H1 (cell line): ENCODE results near the gene NCF4. TPM values are rescaled to one million over a fixed set of nuclear protein-coding genes. Genes with fewer than 3 reads are reported as not detected.
A peak's percentile ranks its signal among the peaks of the same experiment; 100 is the strongest.

Experiments used
- CTCF ChIA-PET: fragments of 300-600 bp; sonication (Branson Sonifier 250); formaldehyde crosslinking; loops from one replicate; lab custom pipeline; 2021; ENCODE audit not compliant: partially characterized antibody; lab: Charles Lee
- POLR2A ChIA-PET: fragments of 300-600 bp; sonication (Branson Sonifier 250); formaldehyde crosslinking; loops from one replicate; lab custom pipeline; 2021; ENCODE audit warnings: inconsistent platforms; ENCODE audit not compliant: partially characterized antibody; lab: Charles Lee
- DNase-seq, 2 experiments: peaks; one replicate each; pipeline versions ENCODE4 v3.0.0 to v3.0.0-alpha.2; 2010 to 2022; ENCODE audit warnings: low spot score in 2 of 2, low read depth in 1 of 2, mixed read lengths in 1 of 2
- FAIRE-seq: peaks from 2 replicates; lab custom pipeline; 2011; peaks lifted over from hg19 to GRCh38; lab: Jason Lieb, UNC
- H2AFZ ChIP-seq: 2 replicates; pipeline ENCODE4 v1.8.1; 2012; ENCODE audit warnings: low read length, inconsistent platforms
- H2AK5ac ChIP-seq: 2 replicates; pipeline ENCODE4 v1.6.1; 2013; ENCODE audit warnings: low read depth, low read length
- H2BK120ac ChIP-seq: replicated peaks from 2 replicates; pipeline ENCODE3; 2013; ENCODE audit warnings: low read depth, low read length, inconsistent platforms
- H2BK12ac ChIP-seq: 2 replicates; pipeline ENCODE4 v1.6.1; 2013; ENCODE audit warnings: low read depth, low read length
- H2BK15ac ChIP-seq: 2 replicates; pipeline ENCODE4 v1.6.1; 2013; ENCODE audit warnings: low read length
- H2BK20ac ChIP-seq: 2 replicates; pipeline ENCODE4 v1.6.1; 2013; ENCODE audit warnings: low read length
- H2BK5ac ChIP-seq: 2 replicates; pipeline ENCODE4 v1.6.1; 2013; ENCODE audit warnings: low read depth, low read length
- H3K14ac ChIP-seq: 2 replicates; pipeline ENCODE4 v1.6.1; 2013; ENCODE audit warnings: inconsistent platforms; ENCODE audit not compliant: insufficient read length
- H3K18ac ChIP-seq: 2 replicates; pipeline ENCODE4 v1.6.1; 2013; ENCODE audit warnings: low read length; ENCODE audit errors: extremely low read depth
- H3K23ac ChIP-seq: 2 replicates; pipeline ENCODE4 v1.6.1; 2013; ENCODE audit warnings: inconsistent platforms; ENCODE audit not compliant: insufficient read length
- H3K23me2 ChIP-seq: 2 replicates; pipeline ENCODE4 v1.6.1; 2013; ENCODE audit warnings: low read depth, low read length
- H3K27ac ChIP-seq: 2 replicates; pipeline ENCODE4 v1.6.1; 2011; ENCODE audit warnings: low read depth, low read length, inconsistent platforms
- H3K27me3 ChIP-seq, 4 experiments: replicated peaks in 1 of 4; 1 replicate in 1 of 4; 2 replicates in 3 of 4; pipeline versions ENCODE4 v1.6.1 to v1.8.1; 2011 to 2013; ENCODE audit warnings: low read length in 3 of 4, mild to moderate bottlenecking in 3 of 4, inconsistent platforms in 2 of 4, mixed read lengths in 2 of 4, moderate library complexity in 1 of 4; ENCODE audit not compliant: control insufficient read depth in 3 of 4, insufficient read depth in 3 of 4; ENCODE audit errors: extremely low read depth in 1 of 4
- H3K36me3 ChIP-seq, 4 experiments: 2 replicates each; pipeline versions ENCODE4 v1.6.1 to v1.8.1; 2011 to 2013; ENCODE audit warnings: mild to moderate bottlenecking in 4 of 4, low read length in 3 of 4, moderate library complexity in 2 of 4, control low read depth in 1 of 4, inconsistent platforms in 1 of 4; ENCODE audit not compliant: insufficient read depth in 4 of 4, control insufficient read depth in 2 of 4
- H3K4ac ChIP-seq: replicated peaks from 2 replicates; pipeline ENCODE3; 2013; ENCODE audit warnings: low read length, low read depth, mixed read lengths, inconsistent platforms; ENCODE audit not compliant: insufficient read length
- H3K4me1 ChIP-seq, 4 experiments: replicated peaks in 1 of 4; 1 replicate in 1 of 4; 2 replicates in 3 of 4; pipeline versions ENCODE4 v1.6.1 to v1.8.1; 2011 to 2013; ENCODE audit warnings: low read length in 3 of 4, inconsistent platforms in 2 of 4, mixed read lengths in 1 of 4; ENCODE audit not compliant: insufficient read depth in 4 of 4, control insufficient read depth in 3 of 4
- H3K4me2 ChIP-seq, 2 experiments: 2 replicates each; pipeline versions ENCODE4 v1.6.1 to v1.8.1; 2011 to 2013; ENCODE audit warnings: low read depth in 2 of 2, low read length in 2 of 2, control low read depth in 1 of 2, inconsistent platforms in 1 of 2, mild to moderate bottlenecking in 1 of 2; ENCODE audit not compliant: insufficient read depth in 1 of 2
- H3K4me3 ChIP-seq, 4 experiments: fragments of 200-600, 300-600 bp in 1 of 4; sonication (generic), shearing (Covaris generic), sonication (Bioruptor Twin) in 1 of 4; 2 replicates each; pipeline versions ENCODE4 v1.5.1 to v1.8.1; 2011 to 2016; ENCODE audit warnings: low read length in 4 of 4, low read depth in 3 of 4, control low read depth in 2 of 4, inconsistent platforms in 2 of 4, mild to moderate bottlenecking in 2 of 4, mixed read lengths in 1 of 4, moderate library complexity in 1 of 4; ENCODE audit not compliant: insufficient read depth in 2 of 4; ENCODE audit errors: extremely low read depth in 1 of 4
- H3K56ac ChIP-seq: replicated peaks from 2 replicates; pipeline ENCODE3; 2013; ENCODE audit warnings: low read depth, mild to moderate bottlenecking, mixed read lengths, low read length, inconsistent platforms; ENCODE audit not compliant: insufficient read length
- H3K79me1 ChIP-seq: 2 replicates; pipeline ENCODE4 v1.6.1; 2013; ENCODE audit warnings: low read depth, low read length, control low read depth
- H3K79me2 ChIP-seq, 2 experiments: 2 replicates each; pipeline versions ENCODE4 v1.6.1 to v1.8.1; 2012 to 2013; ENCODE audit warnings: low read length in 2 of 2, mild to moderate bottlenecking in 2 of 2, inconsistent platforms in 1 of 2; ENCODE audit not compliant: insufficient read depth in 2 of 2, control insufficient read depth in 1 of 2
- H3K9ac ChIP-seq, 4 experiments: replicated peaks in 1 of 4; 1 replicate in 1 of 4; 2 replicates in 3 of 4; pipeline versions ENCODE4 v1.6.1 to v1.8.1; 2011 to 2013; ENCODE audit warnings: low read depth in 3 of 4, low read length in 3 of 4, control low read depth in 2 of 4, mild to moderate bottlenecking in 2 of 4, moderate library complexity in 2 of 4, inconsistent platforms in 1 of 4; ENCODE audit errors: extremely low read depth in 1 of 4
- H3K9me3 ChIP-seq, 2 experiments: 2 replicates each; pipeline versions ENCODE4 v1.6.1 to v1.8.1; 2012 to 2013; ENCODE audit warnings: mild to moderate bottlenecking in 2 of 2, moderate library complexity in 2 of 2, control low read depth in 1 of 2, inconsistent platforms in 1 of 2, low read depth in 1 of 2, low read length in 1 of 2, mixed read lengths in 1 of 2; ENCODE audit not compliant: insufficient read depth in 2 of 2
- H4K20me1 ChIP-seq, 2 experiments: replicated peaks in 1 of 2; 2 replicates each; pipeline versions ENCODE3 to v1.8.1; 2011 to 2013; ENCODE audit warnings: inconsistent platforms in 2 of 2, low read length in 2 of 2, mild to moderate bottlenecking in 1 of 2; ENCODE audit not compliant: insufficient read depth in 2 of 2, control insufficient read depth in 1 of 2
- H4K5ac ChIP-seq: 2 replicates; pipeline ENCODE4 v1.6.1; 2013; ENCODE audit warnings: low read length, low read depth, mixed read lengths, inconsistent platforms; ENCODE audit not compliant: insufficient read length
- H4K8ac ChIP-seq: 2 replicates; pipeline ENCODE4 v1.8.0; 2013; ENCODE audit warnings: mild to moderate bottlenecking, moderate library complexity, low read length, inconsistent platforms; ENCODE audit not compliant: insufficient read depth; ENCODE audit errors: extremely low read depth
- H4K91ac ChIP-seq: replicated peaks from 2 replicates; pipeline ENCODE3; 2013; ENCODE audit warnings: low read length, mixed read lengths, inconsistent platforms; ENCODE audit not compliant: insufficient read length
- ASH2L ChIP-seq: fragments of 200-600, 300-600 bp; sonication (generic); IDR thresholded peaks from one replicate; pipeline ENCODE4 v1.7.1; 2017; ENCODE audit warnings: low read length
- BCL11A ChIP-seq, 2 experiments: IDR thresholded peaks; one replicate each; pipeline ENCODE4 v1.6.1; 2011; ENCODE audit warnings: low read depth in 2 of 2, low read length in 2 of 2, mild to moderate bottlenecking in 2 of 2
- BRCA1 ChIP-seq: IDR thresholded peaks from 2 replicates; pipeline ENCODE4 v1.6.1; 2012; ENCODE audit warnings: low read depth, low read length, improper control_type of control experiment
- CEBPB ChIP-seq: IDR thresholded peaks from 2 replicates; pipeline ENCODE4 v1.6.1; 2012; ENCODE audit warnings: low read depth, low read length
- CHD2 ChIP-seq: IDR thresholded peaks from 2 replicates; pipeline ENCODE4 v1.6.1; 2012; ENCODE audit warnings: low read length, improper control_type of control experiment
- FOSL1 ChIP-seq: IDR thresholded peaks from 2 replicates; pipeline ENCODE4 v1.6.1; 2011; ENCODE audit warnings: mild to moderate bottlenecking, low read depth, low read length, moderate library complexity; ENCODE audit not compliant: insufficient read depth
- GTF2F1 ChIP-seq: IDR thresholded peaks from 2 replicates; pipeline ENCODE4 v1.6.1; 2012; ENCODE audit warnings: low read depth, low read length, improper control_type of control experiment, borderline replicate concordance
- HDAC6 ChIP-seq: IDR thresholded peaks from one replicate; pipeline ENCODE4 v1.7.1; 2012; ENCODE audit warnings: low read depth, mild to moderate bottlenecking, inconsistent platforms, low read length, moderate library complexity
- JUN ChIP-seq: IDR thresholded peaks from 2 replicates; pipeline ENCODE4 v1.6.1; 2011; ENCODE audit warnings: low read depth, mild to moderate bottlenecking, improper control_type of control experiment, low read length
- NRF1 ChIP-seq: IDR thresholded peaks from 2 replicates; pipeline ENCODE4 v1.6.1; 2011; ENCODE audit warnings: mild to moderate bottlenecking, low read depth, low read length, improper control_type of control experiment
- PHF8 ChIP-seq: fragments of 200-600 bp; sonication (generic); conservative IDR thresholded peaks from 2 replicates; pipeline ENCODE4 v1.7.1; 2012; ENCODE audit warnings: low read depth, mild to moderate bottlenecking, inconsistent platforms, low read length, moderate library complexity
- RBBP5 ChIP-seq: IDR thresholded peaks from 2 replicates; pipeline ENCODE4 v1.7.1; 2012; ENCODE audit warnings: low read depth, mild to moderate bottlenecking, inconsistent platforms, low read length, moderate library complexity, borderline replicate concordance
- SIX5 ChIP-seq: IDR thresholded peaks from 2 replicates; pipeline ENCODE4 v1.6.1; 2011; ENCODE audit warnings: mild to moderate bottlenecking, low read depth, low read length
- SP2 ChIP-seq: IDR thresholded peaks from 2 replicates; pipeline ENCODE4 v1.6.1; 2012; ENCODE audit warnings: mild to moderate bottlenecking, low read length, inconsistent platforms
- WGBS, 2 experiments: shearing (Covaris generic) in 1 of 2; methylation state at CpG; one replicate each; pipeline versions ENCODE4 v1.1.6 to v1.1.7; 2013 to 2015; ENCODE audit warnings: low lambda C conversion rate in 2 of 2, mixed read lengths in 2 of 2, inconsistent platforms in 1 of 2, low coverage in 1 of 2, missing lambda C conversion rate in 1 of 2; ENCODE audit not compliant: insufficient replicate concordance in 2 of 2, insufficient coverage in 1 of 2, insufficient read length in 1 of 2; ENCODE audit errors: extremely low coverage in 1 of 2, missing lambda C conversion rate in 1 of 2; 5-methylcytosine and 5-hydroxymethylcytosine counted together
- polyA plus RNA-seq, 7 experiments: library from polyadenylated mRNA; depleted of rRNA in 3 of 7; stranded (reverse) in 5 of 7; unstranded in 2 of 7; fragments of >200 nt in 5 of 7; fragments of 200-250 nt in 2 of 7; gene quantifications; 1 replicate in 5 of 7; 2 replicates in 1 of 7; 4 replicates in 1 of 7; pipeline versions ENCODE4 v1.2.1 to v1.2.3, GENCODE V29; 2011 to 2013; ENCODE audit warnings: missing spikeins in 2 of 7, mixed read lengths in 2 of 7
- total RNA-seq: library from RNA; stranded (reverse); fragmentation: NEBNext Ultra II Directional; extraction: Animal tissue kit (Norgen Biotek cat#: 25700); gene quantifications from 2 replicates; pipeline ENCODE4 v1.2.1, GENCODE V29; 2021
- TF ChIP-seq, protein P1 (sequence below): IDR thresholded peaks from 2 replicates; pipeline ENCODE4 v1.6.1; 2012; ENCODE audit warnings: inconsistent platforms

The NCF4 gene
- total and polyA plus RNA-seq, 2 of the 8 experiments (the other 6 are each of a cell fraction or from before 2014, with no cell fraction given), result 0.20 TPM; not detected in 1

DNA sequence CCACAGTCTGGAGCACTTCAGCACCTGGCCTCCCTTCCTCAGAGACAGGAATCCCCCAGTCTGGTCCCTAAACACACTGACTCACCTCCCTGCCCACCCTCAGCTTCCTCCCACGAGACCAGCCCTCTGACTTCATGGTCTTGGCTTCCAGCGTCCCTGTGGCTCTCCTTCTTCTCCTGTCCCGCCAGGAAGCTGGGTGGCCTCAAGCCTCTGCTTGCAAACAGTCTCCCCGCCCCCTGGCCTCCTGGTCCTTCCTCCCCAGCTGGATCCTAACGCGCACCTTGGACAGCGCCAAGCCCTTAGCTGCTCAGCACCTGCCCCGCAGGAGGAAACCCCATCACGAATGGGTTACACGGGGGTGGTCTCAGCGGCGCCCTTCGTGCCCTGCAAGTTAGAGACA is 4.5 kb downstream of the NCF4 start:
- Histone ChIP-seq H3K27me3 (no peaks in the 10 kb centered on the region), H3K56ac (no peak overlapping the region), H2BK5ac (no peak overlapping the region), H3K36me3 (no peaks in the 10 kb centered on the region), H4K91ac (no peak overlapping the region), H4K5ac (no peak overlapping the region), H2BK20ac (no peak overlapping the region), H2AFZ (no peak overlapping the region), H3K4me3 (no peak overlapping the region), H4K8ac (no peak overlapping the region; the same call in 1 of the 2 replicates), H3K9ac (no peak overlapping the region), H3K14ac (no peak overlapping the region), H2BK12ac (no peak overlapping the region), H3K4me1 (peaks cover 0 to 3% (median 0%) of the 10 kb centered on the region in 4 experiments; a peak in 3 of 7 replicates), H3K23me2 (no peaks in the 10 kb centered on the region), H3K4me2 (no peak overlapping the region), H3K79me2 (no peaks in the 10 kb centered on the region), H2AK5ac (0 out of 2 replicates have a peak overlapping the region, but pooled peaks have one; percentile 5), H3K79me1 (no peaks in the 10 kb centered on the region), H2BK120ac (no peak overlapping the region), H3K9me3 (no peaks in the 10 kb centered on the region), H3K4ac (no peak overlapping the region), H3K27ac (no peak overlapping the region), H2BK15ac (no peak overlapping the region), H4K20me1 (no peaks in the 10 kb centered on the region), H3K23ac (no peak overlapping the region), H3K18ac (no peak overlapping the region)
- WGBS, 2 experiments, result 86% methylated on average over 13 of the region's 13 CpGs; no CpG with 5 or more reads in 1 of the 2 experiments
- CTCF ChIA-PET, result interaction anchor here (0.9 to 7.7 kb wide), 9 partner anchors 7 to 183 kb away, joined by 3 to 89 read pairs (median 4); partner anchors contain the start of gene NCF4
- POLR2A ChIA-PET, result no interaction called here
- no peak for FAIRE-seq
- DNase-seq, result no peak
- TF ChIP-seq FOSL1 (no peak), CEBPB (no peak), GTF2F1 (no peak), CHD2 (no peak), SIX5 (no peak), RBBP5 (no peak), HDAC6 (no peak), BCL11A (IDR thresholded peaks at IDR 0.05; ENCODE audit: low read depth in 2 of 2, low read length in 2 of 2) (no peak), ASH2L (no peak), PHF8 (no peak), SP2 (no peak), JUN (no peak), NRF1 (no peak), BRCA1 (no peak)
- TF ChIP-seq, protein P1, sequence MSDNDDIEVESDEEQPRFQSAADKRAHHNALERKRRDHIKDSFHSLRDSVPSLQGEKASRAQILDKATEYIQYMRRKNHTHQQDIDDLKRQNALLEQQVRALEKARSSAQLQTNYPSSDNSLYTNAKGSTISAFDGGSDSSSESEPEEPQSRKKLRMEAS, result no peak
